WTC11 (cell line): Measurements from ENCODE around the gene ZNF677.

Experiments
- ATF1 ChIP-seq: sonication (generic); formaldehyde crosslinking; IDR thresholded peaks from 2 replicates; pipeline ENCODE4 v1.8.1; 2023; ENCODE audit warnings: mild to moderate bottlenecking, moderate library complexity, missing genetic modification reagents
- CTCF ChIP-seq: fragments of 200-600 bp; IDR thresholded peaks from 2 replicates; pipeline ENCODE4 v1.8.0; 2022; ENCODE audit warnings: antibody characterized with exemption
- IRF2 ChIP-seq: sonication (generic); formaldehyde crosslinking; IDR thresholded peaks from 2 replicates; pipeline ENCODE4 v1.8.0; 2022; ENCODE audit warnings: low read depth, missing genetic modification reagents, borderline replicate concordance
- NFATC4 ChIP-seq: fragments of 250-450 bp; sonication (Bioruptor Pico); IDR thresholded peaks from 2 replicates; pipeline ENCODE4 v1.9.0; 2021; ENCODE audit warnings: mild to moderate bottlenecking
- PREB ChIP-seq: sonication (generic); formaldehyde crosslinking; IDR thresholded peaks from 2 replicates; pipeline ENCODE4 v1.8.1; 2022; ENCODE audit warnings: mild to moderate bottlenecking, missing genetic modification reagents, moderate library complexity, borderline replicate concordance
- SMAD4 ChIP-seq: sonication (generic); formaldehyde crosslinking; IDR thresholded peaks from 2 replicates; pipeline ENCODE4 v1.8.0; 2022; ENCODE audit warnings: mild to moderate bottlenecking, missing genetic modification reagents
- TP53 ChIP-seq: sonication (generic); formaldehyde crosslinking; IDR thresholded peaks from 2 replicates; pipeline ENCODE4 v1.8.1; 2023; ENCODE audit warnings: mild to moderate bottlenecking, missing genetic modification reagents
- ZNF317 ChIP-seq: sonication (generic); formaldehyde crosslinking; IDR thresholded peaks from 2 replicates; pipeline ENCODE4 v1.8.1; 2023; ENCODE audit warnings: low read depth, mild to moderate bottlenecking, moderate library complexity, missing genetic modification reagents, borderline replicate concordance
- TF ChIP-seq, protein P1 (sequence below): sonication (generic); formaldehyde crosslinking; IDR thresholded peaks from 2 replicates; pipeline ENCODE4 v1.8.0; 2023; ENCODE audit warnings: missing genetic modification reagents
- TF ChIP-seq, protein P2 (sequence below): fragments of 250-450 bp; sonication (Bioruptor Pico); conservative IDR thresholded peaks from 2 replicates; pipeline ENCODE4 v1.9.0; 2021; ENCODE audit warnings: mild to moderate bottlenecking

DNA sequence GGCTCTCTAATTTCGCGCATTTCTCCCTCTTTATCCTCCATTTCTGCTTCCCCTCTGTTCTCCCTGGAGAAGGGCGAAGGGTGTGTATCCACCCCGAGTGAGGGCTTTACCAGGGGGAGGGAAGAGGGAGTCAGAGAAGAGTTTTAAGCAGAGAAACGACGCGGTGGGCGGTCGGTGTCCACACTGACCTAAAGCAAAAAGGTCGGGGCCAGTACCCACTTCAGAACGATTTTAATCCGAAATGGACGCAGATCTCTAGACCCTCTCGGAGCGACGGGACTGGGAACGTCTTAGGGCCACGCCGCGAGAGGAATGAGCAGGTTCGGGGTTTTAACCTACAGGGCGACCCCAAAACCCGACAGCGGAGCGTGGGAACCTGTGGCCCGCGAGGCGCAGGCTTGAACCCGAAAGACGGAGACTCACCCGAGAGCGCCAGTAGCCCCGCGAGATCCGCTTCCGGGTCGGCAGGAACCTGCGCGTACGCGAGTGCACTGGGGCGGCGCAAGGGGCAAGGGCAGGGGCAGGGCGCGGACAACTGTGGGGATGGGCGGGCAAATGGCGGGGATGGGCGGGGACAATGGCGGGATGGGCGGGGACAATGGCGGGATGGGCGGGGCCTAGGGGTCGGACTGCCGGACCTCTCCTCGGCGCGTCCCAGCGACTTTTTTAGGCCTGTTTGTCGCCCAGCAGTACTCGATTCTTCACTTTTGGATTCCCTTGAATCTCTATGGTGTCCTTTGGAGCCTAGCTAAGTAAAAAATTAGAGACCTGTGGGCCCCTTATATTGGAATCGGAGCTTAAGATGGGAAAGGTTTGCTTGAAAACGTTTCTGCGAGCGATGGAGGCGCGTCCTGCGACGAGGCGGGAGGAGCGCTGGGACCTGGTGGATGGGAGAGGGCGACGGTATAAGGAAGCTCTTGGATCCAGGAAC, at the start of gene ZNF677:
- TF ChIP-seq NFATC4 (no peak), CTCF (no peak), ATF1 (no peak), TP53 (CRISPR knock-in tag) (no peak), PREB (CRISPR knock-in tag) (no peak), SMAD4 (CRISPR knock-in tag) (no peak), ZNF317 (CRISPR knock-in tag) (no peak), IRF2 (no peak)
- TF ChIP-seq, protein P1, sequence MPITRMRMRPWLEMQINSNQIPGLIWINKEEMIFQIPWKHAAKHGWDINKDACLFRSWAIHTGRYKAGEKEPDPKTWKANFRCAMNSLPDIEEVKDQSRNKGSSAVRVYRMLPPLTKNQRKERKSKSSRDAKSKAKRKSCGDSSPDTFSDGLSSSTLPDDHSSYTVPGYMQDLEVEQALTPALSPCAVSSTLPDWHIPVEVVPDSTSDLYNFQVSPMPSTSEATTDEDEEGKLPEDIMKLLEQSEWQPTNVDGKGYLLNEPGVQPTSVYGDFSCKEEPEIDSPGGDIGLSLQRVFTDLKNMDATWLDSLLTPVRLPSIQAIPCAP: no peak
- TF ChIP-seq, protein P2, sequence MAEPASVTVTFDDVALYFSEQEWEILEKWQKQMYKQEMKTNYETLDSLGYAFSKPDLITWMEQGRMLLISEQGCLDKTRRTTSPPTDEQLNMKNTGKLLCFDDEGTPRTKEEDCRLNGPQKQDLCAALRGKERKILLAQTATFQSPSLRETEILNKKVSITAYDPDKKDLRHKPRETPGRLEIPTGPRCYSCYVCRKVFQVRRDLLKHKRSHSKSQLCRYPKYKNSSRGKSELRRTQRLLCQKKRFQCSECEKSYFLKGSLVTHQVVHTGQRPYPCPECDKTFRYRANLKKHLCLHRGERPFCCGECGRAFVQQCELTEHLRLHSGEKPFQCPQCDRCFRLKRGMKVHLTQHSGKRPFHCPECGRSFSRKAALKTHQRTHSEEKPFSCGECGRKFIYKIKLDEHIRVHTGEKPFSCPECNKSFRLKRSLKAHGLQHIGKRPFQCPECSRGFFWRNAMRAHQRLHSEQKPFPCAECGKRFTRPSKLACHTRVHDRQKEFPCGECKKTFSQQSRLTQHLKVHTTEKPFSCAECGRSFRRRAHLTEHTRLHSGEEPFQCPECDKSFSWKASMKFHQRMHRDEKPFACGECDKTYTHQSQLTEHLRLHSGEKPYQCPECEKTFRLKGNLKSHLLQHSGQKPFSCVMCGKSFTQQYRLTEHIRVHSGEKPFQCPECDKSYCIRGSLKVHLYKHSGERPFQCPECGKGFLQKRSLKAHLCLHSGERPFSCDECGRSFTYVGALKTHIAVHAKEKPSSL (CRISPR knock-in tag): no peak
